GM19324 (cell line): ENCODE measurements around the gene PRC1.
"Not testable (repeated sequence)": the region's sequence is repeated elsewhere in the genome, so short reads cannot be mapped to it uniquely, and the experiment has no call there.

Experiments used
- ATAC-seq: cut with Tn5 transposase; IDR thresholded peaks from one replicate; pipeline ENCODE4 v1.9.1; 2021; ENCODE audit warnings: mild to moderate bottlenecking, moderate library complexity; ENCODE audit not compliant: unreplicated experiment, low FRiP score

PRC1 gene, protein sequence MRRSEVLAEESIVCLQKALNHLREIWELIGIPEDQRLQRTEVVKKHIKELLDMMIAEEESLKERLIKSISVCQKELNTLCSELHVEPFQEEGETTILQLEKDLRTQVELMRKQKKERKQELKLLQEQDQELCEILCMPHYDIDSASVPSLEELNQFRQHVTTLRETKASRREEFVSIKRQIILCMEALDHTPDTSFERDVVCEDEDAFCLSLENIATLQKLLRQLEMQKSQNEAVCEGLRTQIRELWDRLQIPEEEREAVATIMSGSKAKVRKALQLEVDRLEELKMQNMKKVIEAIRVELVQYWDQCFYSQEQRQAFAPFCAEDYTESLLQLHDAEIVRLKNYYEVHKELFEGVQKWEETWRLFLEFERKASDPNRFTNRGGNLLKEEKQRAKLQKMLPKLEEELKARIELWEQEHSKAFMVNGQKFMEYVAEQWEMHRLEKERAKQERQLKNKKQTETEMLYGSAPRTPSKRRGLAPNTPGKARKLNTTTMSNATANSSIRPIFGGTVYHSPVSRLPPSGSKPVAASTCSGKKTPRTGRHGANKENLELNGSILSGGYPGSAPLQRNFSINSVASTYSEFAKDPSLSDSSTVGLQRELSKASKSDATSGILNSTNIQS

DNA sequence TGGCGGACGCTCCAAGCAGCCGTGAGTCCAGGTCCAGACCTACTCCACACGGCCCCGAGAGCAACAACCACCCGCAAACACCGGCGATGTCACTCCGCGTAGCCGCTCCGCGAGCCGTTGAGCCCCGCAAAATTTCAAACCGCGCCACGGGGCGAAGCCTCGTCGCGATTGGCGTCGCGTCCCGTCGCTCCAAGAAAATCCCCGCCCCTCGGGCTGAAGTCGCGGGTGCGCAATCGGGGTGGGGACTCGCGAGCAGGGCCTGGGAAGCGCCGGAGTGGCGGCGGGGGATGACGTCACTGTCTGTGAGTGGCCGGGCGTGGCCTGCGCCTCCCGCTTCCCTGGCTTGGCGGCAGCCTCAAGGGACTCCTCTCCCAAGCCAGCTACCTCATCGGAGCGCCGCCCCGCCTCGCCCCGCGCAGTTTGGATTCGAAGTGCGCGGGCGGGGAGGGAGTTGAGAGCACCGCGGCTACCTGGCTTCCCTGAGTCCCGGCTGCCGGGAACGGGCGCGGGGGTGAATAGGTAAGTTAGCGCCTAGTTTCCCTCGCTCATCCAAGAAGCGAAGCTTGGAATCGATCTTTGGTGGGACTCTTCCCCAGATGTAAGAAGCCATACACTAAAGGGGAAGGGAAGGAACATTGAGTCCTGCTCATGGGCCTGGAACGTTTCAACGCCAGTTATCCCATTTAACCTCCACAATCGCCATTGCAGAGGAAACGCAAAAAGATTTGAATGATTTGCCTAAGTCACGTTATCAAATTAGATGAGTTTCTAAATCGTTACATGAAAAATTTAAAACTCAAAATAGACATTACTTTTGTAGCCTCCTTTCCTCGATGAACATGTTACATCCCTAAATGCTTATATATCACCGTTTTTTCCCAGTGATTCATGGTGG, at the start of gene PRC1:
TSS of gene PRC1 (minus strand) at position 119 of the 895 bp plus-strand sequence. CDS start at position 1, 118 bp downstream.
- ATAC-seq: peak; percentile 94

DNA sequence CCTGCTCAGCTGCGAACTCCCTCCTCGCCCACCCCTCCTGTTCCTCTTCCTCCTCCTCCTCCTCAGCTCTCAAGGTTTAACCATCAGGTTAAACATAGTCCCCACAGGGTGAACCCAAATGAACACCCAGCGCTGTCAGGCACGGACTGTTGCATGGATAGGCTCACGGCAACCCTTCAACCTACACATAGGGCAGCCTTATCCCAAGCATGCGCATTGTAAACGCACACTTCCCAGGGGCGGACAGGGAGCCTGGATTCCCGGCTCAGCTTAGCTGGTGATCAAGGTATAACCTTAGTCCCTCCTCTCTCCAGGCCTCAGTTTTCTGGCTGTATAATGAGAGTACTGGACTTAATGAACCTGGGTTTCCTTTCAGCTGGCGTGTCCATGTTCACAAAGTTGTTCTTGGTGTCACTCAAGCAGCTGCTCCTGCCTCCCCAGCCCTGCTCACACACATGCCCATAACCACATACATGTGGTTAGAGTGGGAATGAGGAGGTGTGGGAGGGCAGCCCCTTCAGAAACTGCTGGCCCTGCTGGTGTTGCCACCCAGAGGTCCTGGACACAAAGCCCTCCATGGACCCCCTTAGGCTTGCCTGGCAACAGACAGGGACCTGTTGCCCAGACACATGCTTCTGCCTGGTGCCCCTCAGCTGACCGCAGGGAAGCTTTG, 49.0 kb upstream of the PRC1 start:
- ATAC-seq: no peak

DNA sequence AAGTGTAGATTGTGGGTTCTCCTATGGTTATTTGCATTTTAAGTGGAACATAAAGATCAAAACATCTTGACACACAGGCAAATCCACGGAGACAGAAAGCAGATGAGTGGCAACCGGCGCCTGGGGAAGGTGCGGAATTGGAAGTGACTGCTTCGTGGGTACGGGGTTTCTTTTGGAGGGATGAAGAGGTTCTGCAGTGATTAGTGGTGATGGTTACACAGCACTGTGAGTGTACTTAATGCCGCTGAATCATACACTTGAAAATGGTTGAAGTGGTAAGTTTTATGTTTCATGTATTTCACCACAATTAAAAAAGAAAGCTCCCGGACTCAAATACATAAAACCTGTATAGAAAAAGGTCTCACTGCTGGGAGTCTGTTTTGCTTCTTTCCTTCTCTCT, 46.5 kb upstream of the PRC1 start:
- no peak for ATAC-seq

DNA sequence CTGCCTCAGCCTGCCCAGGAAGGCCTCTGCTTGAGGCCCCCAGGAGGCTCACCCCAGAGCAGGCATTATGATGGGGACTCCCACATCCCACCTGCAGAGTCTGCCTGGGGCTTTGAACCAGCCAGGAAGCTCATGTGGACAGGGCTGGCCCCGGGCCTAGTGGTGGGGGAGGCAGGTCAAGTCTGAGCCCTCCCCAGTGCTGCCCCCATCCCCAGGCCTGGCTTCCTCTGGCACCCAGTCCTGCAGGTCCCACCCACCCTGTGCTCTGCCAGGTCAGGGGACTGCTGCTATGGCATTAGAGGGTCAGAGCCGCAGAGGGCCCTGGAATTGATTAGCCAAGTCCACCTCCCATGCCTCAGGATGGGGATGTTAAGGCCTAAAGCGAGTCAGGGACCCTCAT, 45.7 kb upstream of the PRC1 start:
- ATAC-seq: no peak

DNA sequence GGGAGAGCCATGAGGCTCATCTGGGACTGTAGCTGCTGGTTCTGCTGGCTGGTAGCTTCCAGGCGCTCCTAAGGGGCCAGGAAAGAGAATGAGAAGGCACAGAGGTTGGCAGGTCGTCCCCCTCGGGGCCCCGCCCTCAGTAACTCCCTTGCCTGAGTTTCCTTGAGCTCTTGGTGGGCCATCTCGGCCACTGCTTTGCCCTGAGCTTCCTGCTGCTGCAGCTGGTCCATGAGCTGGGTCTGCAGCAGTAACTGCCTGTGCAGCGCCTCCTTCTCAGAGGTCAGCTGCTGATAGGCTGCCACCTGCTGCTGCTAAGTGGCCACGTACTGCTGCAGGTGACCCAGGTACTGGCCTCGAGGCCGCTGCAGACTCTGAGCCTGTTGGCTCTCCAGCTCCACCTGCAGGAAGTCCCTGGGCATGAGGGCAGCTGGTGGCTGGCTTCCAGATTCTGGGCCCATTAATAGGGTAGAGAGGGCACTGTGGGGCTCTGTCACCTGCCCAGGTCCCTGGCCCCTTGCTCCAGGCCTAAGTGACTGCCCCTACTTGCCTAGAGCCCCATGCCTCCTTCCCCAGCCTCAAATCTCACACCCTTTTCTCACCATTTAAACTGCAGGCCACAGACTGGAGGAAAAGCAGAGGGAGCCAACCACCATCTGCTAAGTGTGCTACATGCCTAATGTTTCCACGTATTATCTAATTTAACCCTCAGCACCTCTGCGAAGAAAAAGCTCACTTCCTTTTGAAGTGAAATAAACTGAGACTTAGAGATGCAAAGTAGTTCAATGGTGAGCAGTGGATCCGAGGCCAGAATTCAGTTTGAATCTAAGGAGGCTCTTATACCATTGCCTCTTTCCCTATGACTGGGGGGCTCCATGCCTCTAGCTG, 38.8 kb upstream of the PRC1 start:
- no peak for ATAC-seq

DNA sequence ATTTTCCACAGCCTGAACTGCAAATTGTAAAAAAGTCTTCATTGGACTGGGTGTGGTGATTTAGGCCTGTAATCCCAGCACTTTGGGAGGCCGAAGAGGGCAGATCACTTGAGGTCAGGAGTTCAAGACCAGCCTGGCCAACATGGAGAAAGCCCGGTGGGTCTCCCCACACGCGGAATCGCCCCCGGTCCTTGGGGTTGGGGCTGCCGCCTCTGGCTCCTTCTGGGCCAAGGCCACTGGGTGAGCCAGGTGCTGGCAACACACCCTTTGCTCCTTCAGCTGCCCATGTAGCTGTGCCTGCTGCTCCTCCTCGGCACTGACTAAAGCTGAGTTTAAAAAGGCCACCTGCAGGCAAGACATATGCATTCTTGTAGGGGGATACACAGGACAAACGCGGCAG, 37.5 kb upstream of the PRC1 start:
- ATAC-seq: no peak

DNA sequence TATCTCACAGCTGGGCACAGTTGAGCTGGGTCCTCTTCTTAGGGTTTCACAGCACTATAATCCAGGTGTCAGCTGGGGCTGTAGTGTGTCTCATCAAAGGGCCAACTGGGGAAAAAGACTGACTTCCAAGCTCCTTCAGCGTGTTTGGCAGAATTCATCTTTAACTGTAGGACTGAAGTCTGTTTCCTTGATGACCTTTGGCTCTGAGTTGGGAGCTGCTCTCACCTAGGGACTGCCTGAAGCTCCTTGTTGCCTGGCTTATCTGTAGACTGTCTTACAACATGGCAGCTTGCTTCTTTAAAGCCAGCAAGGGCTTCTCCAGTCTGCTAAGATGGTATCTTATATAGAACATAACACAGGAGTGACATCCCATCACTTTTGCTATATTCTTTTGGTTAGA, 33.3 kb upstream of the PRC1 start:
- no peak for ATAC-seq

DNA sequence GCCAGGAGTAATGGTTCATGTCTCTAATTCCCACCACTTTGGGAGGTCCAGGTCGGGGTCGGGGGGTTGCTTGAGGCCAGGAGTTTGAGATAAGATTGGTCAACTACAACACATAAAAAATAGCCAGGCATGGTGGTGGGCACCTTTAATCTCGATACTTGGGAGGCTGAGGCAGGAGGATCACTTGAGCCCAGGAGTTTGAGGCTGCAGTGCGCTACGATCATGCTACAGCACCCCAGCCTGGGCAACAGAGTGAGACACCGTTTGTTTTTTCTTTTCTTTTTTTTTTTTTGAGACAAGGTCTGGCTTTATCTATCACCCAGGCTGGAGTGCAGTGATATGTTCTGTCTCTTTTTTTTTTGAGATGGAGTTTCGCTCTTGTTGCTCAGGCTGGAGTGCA, 29.4 kb upstream of the PRC1 start:
- no peak for ATAC-seq

DNA sequence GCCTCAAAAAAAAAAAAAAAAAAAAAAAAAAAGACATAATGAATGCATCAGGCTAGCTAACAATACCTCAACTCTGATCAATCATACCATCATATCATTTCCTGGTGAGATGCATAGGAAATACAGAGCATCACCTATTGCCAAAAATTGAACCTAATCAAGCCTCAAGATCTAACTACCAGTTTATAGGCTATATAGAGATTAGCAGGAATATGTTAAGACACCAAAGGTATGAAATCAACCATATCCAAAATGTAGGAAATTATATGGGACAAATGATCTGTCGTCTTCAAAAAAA, 28.4 kb upstream of the PRC1 start:
- no peak for ATAC-seq

DNA sequence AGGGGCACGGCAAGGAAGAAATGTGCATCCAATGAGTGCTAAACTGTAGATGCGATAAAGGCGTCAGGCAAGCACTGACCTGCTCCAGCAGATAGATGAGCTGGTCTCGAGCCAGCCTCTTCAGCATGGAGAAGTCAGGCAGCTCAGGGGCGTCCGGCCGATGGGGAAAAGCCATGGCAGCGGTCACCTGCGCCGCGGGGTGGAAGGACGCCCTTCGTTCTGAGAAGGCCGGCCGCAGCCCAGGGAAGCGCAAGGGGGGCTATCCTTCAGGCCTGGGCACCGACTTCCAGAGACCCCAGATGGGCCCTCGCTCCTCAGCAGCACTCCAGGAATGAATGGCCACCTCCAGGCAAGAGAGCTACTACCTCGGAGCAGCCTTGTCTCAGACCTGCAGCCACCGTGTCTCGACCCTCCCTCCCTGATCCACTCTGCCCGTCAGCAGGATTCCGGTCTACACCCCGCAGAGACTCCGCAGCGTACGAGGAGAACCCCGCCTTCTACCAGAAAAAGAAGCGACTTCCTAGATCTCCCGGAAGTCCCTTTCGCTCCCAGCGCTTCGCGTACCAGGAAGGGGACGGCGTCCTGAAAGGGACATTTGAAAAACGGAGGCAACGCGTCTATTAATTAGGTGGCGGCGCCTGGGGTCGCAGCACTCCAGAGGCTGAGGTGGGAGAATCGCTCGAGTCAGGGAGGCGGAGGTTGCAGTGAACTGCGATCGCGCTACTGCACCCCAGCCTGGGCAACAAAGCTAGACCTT, 27.9 kb upstream of the PRC1 start, which contains the start of gene VPS33B:
TSS of gene VPS33B (minus strand) at position 520 of the 757 bp plus-strand sequence. CDS start at position 175, 345 bp downstream.
- peak; percentile 75 for ATAC-seq

DNA sequence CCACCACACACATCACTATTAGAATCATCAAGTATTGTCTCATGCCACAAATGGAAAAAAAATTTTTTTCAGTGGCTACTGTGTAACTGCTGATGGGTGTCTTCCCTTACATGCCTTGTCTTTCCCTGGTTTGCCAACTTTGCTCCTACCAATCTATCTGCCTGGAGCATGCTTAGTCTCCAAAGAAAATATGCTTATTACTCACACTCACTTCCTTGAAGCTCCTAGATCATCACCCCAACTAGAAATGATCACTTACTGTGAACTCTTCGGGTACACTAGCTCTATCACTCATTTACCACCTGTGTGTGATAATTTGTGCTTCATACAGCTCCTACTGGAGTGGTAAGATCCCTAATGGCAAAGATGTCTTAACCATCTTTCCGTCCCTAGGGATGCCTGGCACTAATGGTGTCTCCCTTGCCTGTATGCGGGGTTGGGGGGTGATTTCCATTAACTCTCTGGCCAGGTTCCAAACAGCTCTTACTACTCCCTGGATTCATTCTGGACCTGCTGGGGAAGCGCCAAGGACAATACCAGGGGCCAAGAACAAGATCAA, 27.3 kb upstream of the PRC1 start:
- no peak for ATAC-seq

DNA sequence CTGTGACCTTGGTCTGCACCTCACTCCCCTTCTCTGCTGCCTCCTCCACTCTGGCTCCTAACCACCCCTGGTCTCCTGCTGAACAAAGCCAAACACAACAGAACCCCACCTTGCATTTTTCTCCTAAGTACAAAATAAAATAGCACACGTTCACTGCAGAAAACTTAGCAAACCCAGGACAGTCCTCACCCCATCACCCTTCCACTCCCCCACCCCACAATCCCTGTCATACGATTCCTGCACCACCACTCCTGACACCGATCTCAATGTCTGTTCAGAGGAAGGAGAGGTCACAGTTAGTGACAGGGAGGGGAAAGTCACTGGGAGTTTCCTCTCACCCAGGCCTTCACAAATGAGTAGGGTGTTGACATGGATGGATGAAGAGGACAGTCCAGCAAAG, 23.8 kb upstream of the PRC1 start:
- no peak for ATAC-seq

DNA sequence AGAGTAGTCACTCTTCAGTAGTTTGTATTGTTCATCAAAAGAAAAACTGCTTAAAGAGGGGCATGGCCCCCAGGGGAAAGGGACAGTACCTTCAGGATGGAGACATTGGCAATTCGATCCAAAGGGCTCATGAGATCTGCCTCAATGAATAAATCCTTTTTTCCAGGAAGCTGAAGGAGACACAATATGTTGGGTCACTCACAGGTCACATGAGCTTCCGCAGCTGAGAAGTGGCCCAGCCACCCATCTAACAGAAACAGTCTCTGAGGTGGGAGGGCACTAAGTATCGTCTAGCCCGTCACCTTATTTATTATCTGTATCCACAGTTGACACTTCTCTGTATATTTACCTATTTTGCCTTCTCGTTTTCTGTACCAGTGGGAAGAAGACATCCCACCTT, 23.4 kb upstream of the PRC1 start:
- ATAC-seq: no peak

DNA sequence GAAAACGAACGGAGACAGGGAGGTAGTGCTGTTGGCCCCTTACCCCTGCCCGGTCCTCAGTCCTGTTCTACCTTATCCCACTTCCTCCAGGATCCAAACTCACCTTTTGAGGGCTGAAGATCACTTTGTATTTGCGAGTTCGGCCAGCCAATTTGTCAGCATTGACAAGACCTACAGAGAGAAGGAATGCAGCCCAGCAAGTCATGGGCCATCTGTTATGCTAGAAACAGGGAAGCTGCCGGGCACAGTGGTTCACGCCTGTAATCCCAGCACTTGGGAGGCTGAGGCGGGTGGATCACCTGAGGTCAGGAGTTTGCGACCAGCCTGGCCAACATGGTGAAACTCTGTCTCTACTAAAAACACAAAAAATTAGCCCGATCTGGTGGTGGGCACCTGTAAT, 19.4 kb upstream of the PRC1 start:
- ATAC-seq: not testable (repeated sequence)

DNA sequence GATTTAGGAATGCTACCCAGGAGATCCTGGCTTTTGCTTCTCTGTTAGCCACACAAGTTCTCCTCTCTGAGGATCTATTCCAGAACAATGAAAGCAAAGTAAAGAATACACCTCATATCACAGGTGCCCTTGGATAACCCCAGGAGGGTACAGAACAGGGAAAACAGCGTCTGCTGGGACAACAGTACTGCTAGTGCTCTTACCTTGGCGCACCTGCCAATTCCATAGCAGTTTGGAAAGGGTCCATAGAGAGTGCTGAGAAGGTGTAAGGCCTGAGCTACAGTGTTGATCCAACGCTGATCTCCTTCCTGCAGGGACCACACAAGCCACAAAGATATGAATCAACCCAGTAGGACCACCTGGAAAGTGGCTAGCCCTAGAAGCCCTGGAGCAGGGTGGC, 12.9 kb upstream of the PRC1 start:
- ATAC-seq: no peak

DNA sequence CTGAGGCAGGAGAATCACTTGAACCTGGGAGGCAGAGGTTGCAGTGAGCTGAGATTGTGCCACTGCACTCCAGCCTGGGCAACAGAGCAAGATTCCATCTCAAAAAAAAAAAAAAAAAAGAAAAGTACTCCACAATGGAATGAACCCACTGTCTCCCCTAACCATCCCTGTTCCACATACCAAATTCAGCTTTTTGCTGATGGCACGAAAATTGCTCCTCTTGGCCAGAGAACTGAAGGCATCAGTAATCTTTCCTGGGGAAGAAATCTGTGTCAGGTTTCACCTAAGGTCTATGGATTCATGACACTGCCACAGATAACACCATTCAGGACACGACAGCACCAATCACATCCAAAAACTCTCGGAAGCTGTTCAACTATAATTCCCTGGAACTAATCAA, 6.9 kb upstream of the PRC1 start:
- no peak for ATAC-seq

DNA sequence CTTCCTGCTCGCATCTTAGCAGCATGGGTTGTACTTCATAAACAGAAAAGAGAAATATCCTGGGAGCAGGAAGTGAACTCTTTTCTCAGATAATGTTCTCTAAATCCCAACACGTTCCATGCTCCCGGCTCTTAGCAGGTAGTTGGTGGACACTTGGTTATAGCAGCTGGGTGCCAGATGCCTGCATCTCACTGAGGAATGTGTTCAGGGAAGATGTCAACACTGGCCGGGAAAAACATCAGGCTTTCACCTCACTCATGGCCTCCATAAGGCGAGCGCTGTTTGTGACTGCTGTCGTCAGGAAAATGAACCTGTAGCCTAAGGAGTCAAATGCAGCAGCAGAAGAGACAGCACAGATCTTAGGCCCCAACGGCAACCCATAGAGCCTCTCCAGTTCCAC, 4.4 kb upstream of the PRC1 start:
- no peak for ATAC-seq

DNA sequence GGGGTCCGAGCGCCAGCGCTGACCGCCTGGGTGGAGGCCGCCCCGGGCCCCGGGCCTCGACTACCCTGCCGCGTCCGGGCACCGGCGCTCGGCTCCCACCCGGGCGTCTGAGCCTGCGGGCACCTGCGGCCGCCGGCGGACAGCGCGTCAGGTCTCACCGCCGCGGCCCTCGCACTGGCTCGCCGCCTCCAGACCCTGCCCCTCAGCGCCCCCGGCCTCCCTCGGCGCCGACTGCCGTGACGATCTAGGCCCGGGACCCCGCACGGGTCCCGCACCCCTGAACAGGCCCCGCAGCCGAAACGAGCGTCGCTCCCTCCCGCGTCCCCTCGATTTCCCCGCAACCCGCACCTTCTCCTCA, 297 bp downstream of the PRC1 start:
- peak; percentile 20 for ATAC-seq
